ENCODE data around the gene ATIC. TPM values are rescaled to one million over a fixed set of nuclear protein-coding genes. Genes with fewer than 3 reads are reported as not detected.

The ATIC gene
- total and polyA plus RNA-seq, 12 donors, result 36.1 to 106 (median 48.0) TPM

DNA sequence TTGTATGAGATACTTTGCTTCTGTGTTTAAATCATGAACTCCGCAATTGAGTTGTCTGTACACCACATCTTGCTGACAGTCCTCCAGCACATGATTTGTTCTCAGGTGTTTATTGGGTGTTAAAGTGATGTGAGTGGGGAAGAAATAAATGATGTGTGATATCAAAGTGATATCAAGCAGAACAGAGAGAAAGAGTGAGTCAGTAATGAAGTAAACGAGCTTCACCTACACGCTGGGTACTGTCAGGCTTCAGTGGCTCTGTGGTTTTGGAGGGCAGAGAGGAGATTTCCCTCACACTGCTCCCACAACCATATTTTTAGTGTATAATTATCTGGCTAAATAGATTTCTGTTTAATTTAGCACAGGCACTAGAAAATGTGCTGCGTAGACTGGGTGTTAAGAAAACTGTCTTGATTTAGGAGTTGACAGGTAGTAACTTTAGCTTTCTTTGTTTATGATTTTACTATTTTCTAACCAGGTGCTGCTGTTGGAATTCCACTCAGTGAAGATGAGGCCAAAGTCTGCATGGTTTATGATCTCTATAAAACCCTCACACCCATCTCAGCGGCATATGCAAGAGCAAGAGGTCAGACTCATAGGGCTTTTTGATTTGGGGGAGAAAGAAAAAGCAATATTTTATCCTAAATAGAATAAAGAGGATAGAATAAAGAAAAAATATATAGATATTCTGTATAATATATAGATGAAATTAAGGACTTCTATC, 21.2 kb downstream of the ATIC start:
- Histone ChIP-seq H3K27ac (no peak overlapping the region), H3K27me3 (no peaks in the 10 kb centered on the region), H3K9me3 (no peaks in the 10 kb centered on the region), H3K36me3 (peaks cover 0 to 85% (median 9%) of the 10 kb centered on the region in 9 donors), H3K4me3 (no peak overlapping the region), H3K4me1 (no peaks in the 10 kb centered on the region)
- WGBS, 2 donors, result 95 to 97% methylated on average over 5 of the region's 5 CpGs
- ATAC-seq (no peak), DNase-seq (no peak)
- intact Hi-C loops (cut with DNase I), result no loop called here
- TF ChIP-seq, protein P1, sequence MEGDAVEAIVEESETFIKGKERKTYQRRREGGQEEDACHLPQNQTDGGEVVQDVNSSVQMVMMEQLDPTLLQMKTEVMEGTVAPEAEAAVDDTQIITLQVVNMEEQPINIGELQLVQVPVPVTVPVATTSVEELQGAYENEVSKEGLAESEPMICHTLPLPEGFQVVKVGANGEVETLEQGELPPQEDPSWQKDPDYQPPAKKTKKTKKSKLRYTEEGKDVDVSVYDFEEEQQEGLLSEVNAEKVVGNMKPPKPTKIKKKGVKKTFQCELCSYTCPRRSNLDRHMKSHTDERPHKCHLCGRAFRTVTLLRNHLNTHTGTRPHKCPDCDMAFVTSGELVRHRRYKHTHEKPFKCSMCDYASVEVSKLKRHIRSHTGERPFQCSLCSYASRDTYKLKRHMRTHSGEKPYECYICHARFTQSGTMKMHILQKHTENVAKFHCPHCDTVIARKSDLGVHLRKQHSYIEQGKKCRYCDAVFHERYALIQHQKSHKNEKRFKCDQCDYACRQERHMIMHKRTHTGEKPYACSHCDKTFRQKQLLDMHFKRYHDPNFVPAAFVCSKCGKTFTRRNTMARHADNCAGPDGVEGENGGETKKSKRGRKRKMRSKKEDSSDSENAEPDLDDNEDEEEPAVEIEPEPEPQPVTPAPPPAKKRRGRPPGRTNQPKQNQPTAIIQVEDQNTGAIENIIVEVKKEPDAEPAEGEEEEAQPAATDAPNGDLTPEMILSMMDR (IDR thresholded peaks at IDR 0.05), result no peak

DNA sequence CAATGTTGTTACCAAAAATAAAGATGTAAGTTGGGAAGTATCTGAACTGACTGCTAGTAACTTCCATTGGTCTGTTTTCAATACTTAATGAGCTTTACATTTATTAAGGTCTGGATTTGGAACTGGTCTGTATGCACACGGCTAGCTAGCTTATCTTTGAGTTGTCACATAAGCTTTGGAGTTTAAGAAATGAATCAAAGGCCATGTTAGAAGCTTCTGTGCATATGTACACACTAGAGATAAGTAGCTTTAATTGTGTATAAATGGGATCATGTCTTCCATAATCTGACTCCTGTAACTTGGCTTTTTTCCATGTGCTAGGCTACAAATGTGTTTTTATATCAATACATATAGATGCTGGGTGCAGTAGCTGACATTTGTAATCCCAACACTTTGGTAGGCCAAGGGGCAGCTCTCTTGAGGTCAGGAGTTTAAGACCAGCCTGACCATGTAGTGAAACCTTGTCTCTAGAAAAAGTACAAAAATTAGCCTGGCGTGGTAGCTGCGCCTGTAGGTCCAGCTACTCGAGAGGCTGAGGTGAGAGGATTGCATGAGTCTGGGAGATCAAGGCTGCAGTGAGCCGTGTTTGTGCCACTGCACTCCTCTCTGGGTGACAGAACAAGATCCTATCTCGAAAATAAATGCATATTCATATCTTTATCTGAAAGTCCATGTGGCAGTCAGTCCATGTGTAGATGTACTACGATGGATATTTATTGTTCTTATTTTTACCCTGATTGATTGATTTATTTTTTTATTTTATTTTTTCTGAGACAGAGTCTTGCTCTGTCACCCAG, 27.2 kb downstream of the ATIC start:
- H3K4me1 ChIP-seq, result no peaks in the 10 kb centered on the region
- no peak overlapping the region for H3K4me3 ChIP-seq
- intact Hi-C loops (cut with DNase I), result no loop called here
- H3K27me3 ChIP-seq, result no peaks in the 10 kb centered on the region
- DNase-seq, result no peak
- no peak overlapping the region for H3K27ac ChIP-seq
- peaks cover 0 to 99% (median 13%) of the 10 kb centered on the region in 9 donors for H3K36me3 ChIP-seq
- 92 to 93% methylated on average over 7 of the region's 7 CpGs for WGBS, 2 donors
- ATAC-seq, result no peak
- TF ChIP-seq, protein P1 (IDR thresholded peaks at IDR 0.05), result no peak
- H3K9me3 ChIP-seq, result no peaks in the 10 kb centered on the region

DNA sequence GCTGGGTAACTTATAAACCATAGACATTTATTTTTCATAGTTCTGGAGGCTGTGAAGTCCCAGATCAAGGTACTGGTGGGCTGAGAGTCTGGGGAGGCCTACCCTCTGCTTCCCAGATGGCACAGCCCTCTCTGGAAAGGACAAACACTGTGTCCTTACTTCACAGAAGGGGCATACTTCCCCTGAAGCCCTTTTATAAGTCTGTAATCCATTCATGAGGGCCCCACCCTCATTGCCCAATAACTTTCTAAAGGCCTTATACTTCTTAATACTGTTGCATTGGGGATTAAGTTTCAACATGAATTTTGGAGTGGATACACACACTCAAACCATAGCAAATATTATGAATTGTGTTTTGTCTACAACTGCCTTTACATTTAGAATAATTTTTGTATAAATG, 36.0 kb downstream of the ATIC start:
- H3K4me3 ChIP-seq, result no peak overlapping the region
- H3K36me3 ChIP-seq, result peaks cover 0 to 78% (median 22%) of the 10 kb centered on the region in 9 donors
- intact Hi-C loops (cut with DNase I), result no loop called here

DNA sequence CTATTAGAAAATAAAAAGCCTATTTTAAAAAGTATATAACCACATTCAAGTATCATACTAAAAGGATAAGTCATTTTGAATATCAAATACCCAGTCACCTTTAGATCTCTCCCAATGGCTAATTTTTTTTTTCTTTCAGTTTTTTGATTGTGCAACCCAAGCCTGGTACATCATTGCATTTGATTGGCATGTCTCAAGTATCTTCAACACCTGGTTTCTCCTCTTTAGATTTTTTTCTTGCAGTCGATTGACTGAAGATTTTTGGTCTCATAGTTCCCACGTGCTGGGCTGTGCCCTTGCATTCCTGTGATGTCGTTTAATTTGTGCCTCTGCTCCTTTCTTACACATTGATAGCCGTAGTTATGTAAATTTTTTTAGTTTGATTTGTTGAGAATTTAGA, 40.7 kb downstream of the ATIC start:
- H3K9me3 ChIP-seq, result no peaks in the 10 kb centered on the region
- DNase-seq, result no peak
- H3K4me3 ChIP-seq, result no peak overlapping the region
- intact Hi-C loops (cut with DNase I), result no loop called here
- TF ChIP-seq, protein P1 (IDR thresholded peaks at IDR 0.05), result no peak
- peaks cover 0 to 35% (median 8%) of the 10 kb centered on the region in 9 donors for H3K36me3 ChIP-seq
- WGBS, 2 donors, result 61 to 65% methylated on average over 4 of the region's 4 CpGs
- no peak overlapping the region for H3K27ac ChIP-seq
- no peaks in the 10 kb centered on the region for H3K27me3 ChIP-seq
- H3K4me1 ChIP-seq, result peaks cover 0 to 8% (median 0%) of the 10 kb centered on the region in 9 donors
- no peak for ATAC-seq

More for the DNA sequence above, 36.0 kb downstream of the ATIC start:
- no peaks in the 10 kb centered on the region for H3K9me3 ChIP-seq
- ATAC-seq (no peak), DNase-seq (no peak)
- TF ChIP-seq, protein P1 (IDR thresholded peaks at IDR 0.05), result no peak
- H3K27me3 ChIP-seq, result no peaks in the 10 kb centered on the region
- no peaks in the 10 kb centered on the region for H3K4me1 ChIP-seq
- no peak overlapping the region for H3K27ac ChIP-seq
